ENCODE results near the gene TMTC4.

Gene TMTC4

DNA sequence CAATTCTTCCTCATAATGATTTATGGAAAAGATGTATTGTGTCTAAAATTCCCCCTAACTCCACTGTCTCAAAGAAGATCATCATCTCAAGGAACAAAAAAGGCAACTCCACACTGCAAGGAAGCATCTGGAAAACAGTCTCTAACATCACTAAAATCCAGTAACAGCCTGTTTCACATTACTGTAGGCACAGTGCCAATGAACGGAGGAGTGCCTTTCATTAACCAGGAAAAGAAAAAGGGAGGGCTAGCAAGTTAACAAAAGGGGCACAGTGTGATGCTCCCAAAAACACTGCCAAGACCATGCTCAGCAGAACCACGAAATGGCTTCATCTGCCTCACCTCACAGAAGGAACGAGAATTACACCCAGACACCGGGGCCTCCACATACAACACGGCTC is 8.5 kb downstream of the TMTC4 start:
- no peak for DNase-seq (ENCODE audit: low spot score)

DNA sequence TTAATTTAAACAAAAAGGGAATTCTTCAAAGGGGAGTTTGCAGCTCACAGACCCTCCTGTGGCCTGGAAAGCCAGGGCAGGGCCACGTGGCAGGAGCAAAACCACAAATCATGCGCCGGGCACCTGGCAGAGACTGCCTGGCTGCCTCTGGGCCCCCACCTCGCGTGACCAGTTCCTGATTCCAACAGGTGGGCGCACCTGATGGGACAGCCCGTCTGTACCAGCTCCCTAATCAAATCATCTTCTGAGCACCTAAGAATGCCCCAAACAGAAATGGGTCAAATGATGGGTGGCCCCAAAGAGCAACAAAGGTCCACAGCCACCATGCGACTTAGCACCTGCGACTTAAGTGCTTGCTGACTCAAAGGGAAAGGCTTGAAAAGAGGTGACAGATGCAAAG is 9.2 kb downstream of the TMTC4 start:
- DNase-seq (ENCODE audit: low spot score): no peak

DNA sequence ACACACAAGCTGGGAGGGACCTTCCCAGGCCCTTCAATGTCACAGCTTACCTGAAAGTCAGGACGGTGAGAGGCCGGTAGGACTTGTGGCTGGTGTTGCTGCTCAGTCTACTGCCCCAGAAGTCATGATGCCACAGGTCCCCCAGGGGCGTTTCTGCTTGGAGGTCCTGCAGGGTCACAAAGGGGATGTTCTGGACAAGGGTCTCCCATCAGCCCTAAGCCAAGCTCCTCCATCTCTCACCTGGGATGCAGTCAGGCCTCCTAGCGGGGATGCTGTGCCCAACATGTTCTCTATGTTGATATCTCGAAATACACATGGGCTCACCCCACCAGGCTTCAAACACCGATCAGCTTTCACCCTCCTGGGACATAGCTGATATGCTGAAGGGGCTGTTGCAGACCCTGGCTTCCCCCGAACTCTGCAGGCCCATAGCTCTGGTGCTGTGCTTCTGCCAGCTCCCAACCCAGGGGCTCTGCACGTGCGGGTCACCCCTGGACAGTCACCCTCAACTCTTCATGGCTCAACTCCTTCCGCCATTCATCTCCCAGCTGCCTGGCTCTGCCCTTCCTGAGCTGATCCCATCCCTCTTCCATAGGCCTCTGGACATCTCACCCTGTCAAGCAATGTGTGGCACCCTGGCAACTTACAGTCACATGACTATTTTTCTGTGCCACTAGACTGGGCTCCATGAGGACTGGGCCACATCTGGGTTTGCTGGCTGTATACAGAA is 10.3 kb downstream of the TMTC4 start:
- no peak for DNase-seq (ENCODE audit: low spot score)

DNA sequence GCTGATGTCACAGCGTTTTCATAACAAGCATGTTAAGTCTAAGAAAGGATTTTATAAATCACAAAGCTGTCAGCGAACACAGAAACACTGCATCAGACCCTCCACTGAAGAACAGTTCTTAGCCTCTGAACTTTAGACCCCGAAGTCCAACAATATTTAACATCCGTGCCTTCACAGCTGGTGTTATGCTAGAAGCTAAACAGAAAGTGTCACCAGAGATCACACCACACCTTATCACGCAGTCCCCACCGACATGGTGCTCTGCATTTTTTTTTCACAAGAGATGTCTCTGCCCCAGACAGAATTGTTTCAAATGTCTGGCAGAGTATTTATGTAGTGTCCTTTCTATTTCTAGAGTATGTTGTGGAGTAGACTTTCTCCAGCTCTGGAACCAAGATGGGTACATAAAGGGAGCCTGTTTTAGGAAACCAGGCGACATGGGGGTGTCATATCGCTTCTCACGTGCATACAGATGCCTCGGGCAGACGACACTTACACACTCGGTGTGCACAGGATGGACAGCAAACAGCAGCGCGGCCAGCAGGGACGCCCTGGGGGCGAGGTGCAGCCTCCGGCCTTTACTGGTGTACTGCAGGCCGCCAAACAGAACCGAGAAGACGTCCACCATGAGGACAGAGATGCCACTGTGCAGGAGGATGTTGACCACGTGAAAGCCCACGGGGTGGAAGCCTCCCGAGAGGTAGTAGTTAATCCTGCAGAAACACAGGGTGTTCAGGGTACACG is 12.0 kb downstream of the TMTC4 start:
- no peak for DNase-seq (ENCODE audit: low spot score)

DNA sequence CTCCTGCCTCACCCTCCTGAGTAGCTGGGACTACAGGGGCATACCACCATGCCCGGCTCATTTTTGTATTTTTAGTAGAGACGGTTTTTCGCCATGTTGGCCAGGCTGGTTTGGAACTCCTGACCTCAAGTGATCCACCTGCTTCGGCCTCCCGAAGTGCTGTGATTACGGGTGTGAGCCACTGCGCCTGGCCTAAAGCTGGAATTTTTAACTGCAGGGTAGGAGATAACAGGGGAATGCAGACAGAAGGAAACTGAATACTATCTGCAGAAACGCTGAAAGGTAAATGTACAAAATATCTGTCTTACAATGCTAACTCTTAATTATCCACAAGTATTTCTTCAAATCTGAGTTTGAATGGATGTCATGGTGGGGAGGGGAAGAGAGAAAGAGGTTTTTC is 13.8 kb downstream of the TMTC4 start:
- DNase-seq (ENCODE audit: low spot score): no peak

DNA sequence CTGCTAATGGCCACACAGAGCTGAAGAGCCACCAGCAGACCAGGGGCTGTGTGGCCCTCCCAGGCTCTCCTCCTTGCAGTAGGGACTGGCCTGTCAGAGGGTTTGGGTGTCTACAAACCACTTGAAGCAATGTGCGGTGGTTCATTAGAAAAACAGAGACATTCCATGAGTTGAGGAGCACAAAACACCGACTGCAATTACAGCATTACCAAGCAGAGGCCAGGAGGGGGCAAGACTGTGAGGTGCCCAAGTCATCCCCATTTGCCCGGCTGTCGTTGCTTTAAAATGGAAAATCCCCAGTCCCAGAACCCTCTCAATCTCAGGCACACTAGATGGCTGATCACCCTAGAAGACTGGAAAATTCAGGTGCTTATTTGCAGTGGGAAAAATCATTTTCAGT is 15.0 kb downstream of the TMTC4 start:
- no peak for DNase-seq (ENCODE audit: low spot score)

DNA sequence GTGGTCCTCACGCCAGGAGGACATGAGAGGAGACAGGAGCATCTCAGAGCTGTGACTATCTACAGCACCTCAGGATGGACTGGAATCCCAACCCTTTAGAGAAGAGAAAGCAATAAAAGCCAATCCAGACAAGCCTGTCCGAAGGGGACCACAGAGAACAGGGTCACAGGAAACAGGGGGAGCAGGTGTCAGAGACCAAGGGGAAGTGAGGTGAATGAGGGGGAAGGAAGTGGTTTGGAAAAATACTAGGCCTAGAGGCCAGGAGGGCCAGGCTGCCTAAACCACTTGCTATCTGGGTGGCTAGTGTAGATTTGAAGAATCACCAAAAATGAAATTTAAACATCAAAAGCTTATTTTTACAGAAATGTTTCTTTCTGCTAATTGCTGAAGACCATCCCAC is 16.2 kb downstream of the TMTC4 start:
- no peak for DNase-seq (ENCODE audit: low spot score)

DNA sequence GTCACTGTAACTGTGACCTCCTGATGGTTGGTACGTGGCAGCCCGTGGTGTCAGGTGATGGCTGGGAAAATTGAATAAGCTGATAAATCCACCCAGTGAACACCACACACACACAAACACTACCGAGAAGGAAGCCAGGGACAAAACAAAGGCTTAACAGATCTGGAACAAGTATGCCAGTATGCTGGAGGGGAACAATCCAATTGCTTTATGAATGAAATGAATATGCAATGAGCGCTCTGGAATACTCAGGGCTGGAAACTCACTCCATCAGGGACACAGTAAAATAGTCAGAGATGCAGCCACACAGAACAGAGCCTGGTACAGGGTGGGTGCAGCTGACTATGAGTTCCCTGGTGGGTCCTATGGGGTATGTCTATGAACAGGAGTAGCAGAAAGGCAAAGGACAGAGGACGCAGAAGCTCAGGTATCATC is 16.7 kb downstream of the TMTC4 start:
- DNase-seq (ENCODE audit: low spot score): no peak

DNA sequence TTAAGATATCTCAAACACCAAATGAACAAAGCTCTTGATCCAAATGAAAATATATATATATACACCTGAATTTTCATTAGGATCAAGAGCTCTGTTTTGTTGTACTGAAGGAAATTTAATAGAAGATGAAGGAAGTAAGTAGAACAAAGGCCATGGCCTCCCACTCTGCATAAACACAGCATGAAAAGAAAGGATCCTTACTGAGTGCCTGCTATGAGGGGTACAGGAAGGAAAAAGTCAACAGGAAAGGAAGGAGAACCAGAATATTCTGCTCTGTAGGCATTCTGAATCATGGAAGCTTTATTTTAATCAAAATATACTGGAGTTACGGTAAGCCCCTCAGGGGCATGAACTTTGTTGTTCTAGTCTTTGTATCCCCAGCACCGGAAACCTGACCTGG is 22.1 kb downstream of the TMTC4 start:
- DNase-seq (ENCODE audit: low spot score): no peak

DNA sequence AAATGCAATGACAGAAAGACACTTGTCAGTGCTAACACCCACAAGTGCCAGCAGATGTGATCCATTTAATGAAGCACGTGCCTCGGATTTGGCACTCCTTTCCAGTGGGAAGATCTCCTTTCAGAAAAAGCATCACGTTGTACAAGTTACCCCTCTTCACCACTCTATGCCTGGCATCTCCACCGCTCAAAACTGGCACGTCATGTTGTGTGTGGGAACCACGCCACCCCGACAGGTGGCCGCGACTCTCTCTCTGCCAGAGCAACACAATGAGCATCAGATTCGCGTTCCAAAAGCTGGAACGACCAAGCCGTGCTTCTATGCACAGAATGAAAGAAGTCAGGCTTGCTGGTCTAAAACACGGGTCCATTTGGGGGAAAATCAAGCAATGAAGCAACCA is 24.3 kb downstream of the TMTC4 start:
- DNase-seq (ENCODE audit: low spot score): no peak

DNA sequence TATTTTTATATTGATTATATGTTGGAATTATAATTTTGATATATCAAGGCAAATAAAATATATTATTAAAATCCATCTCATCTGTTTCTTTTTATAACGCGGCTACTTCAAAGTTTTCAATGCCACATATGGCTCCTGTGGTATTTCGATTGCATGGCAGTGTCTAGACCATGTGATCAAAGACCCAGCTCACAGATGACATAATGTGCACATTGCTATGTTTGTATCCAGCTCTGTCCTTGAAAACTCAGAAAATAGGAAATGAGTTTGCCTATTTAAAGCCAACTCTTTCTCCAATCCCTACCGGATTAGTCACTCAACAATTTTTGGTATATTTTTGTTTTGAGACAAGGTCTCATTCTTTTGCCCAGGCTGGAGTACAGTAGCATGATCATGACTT is 26.2 kb downstream of the TMTC4 start:
- peak; percentile 6 for DNase-seq (ENCODE audit: low spot score)

DNA sequence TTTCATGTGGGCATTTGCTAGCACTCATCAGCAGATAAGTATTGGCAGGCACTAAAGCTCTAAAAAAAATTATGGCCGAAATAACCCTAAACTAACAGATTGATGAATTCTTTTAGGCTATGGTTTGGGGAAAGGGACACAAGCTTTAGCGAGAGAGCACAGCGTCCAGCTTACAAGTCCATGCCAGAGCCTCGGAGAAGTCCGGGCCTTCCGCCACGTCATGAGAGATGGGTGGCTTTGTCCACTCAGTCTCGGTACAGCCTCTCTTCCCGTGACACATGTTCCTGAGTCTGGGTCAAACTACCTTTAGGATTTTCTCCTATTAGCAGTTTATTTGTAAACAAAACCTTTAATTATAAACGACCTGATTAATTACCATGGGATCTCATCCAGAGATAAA is 27.7 kb downstream of the TMTC4 start:
- no peak for DNase-seq (ENCODE audit: low spot score)

DNA sequence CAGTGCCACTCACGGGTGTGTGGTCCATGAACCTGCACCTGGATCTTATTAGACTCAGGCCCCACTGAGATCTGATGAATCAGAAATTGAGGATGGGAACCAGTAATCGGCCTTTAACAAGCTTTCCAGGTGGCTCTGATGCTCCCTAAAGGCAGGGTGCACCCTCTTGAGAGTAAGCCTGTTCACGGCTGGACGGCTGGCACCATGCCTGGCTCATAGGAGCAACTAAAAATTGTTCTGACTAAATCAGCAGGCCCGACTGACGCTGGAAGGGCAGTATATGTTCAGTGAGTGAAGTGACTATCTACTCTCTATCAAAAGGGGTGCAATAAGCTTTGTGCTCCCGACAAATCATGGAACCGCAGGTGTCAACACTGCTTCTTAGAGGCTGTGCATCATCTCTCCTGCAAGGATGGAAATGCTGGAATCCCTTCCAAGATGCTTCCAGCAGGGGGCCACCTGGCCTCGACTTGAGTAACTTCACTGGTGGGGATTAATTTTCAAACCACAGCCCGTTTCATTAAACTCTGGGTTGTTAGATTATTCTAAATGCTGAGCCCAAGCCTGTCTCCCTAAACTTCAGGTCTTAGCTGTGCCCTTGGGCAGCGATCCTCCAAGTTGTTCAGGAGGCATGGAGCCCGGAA is 28.4 kb downstream of the TMTC4 start:
- DNase-seq (ENCODE audit: low spot score): peak; percentile 43

DNA sequence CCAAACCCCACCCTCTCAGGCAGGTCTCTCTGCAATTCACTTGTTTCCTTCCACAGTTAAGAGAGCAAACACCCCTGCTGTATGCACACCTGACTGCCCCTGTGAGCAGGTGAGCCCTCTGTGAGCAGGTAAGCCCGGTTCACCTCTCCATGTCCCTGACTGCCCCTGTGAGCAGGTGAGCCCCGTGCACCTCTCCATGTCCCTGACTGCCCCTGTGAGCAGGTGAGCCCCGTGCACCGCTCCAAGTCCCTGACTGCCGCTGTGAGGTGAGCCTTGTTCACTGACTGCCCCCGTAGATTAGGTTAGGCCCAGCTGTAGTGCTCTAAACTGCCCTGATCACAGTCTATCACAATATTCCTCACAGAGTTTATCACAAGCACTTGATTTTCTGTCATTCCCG is 29.2 kb downstream of the TMTC4 start:
- DNase-seq (ENCODE audit: low spot score): no peak

DNA sequence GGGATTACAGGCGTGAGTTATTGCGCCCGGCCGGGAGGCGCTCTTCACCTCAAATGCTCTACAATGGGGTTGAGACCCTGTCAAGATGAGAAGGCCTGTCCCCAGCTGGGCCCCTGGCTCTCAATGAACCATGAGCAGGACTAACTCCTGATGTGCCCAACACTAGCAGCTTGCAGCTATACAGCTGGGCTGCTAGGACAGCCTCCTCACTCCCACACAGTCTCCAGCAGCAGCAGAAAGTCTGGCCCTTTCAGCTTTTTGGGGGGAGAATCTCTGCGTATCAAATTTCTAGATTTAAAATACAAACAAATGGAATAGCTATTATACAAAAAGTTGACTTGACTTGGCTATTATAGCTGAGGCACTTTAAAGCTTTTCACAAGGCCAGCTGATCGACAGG is 30.2 kb downstream of the TMTC4 start:
- DNase-seq (ENCODE audit: low spot score): no peak

DNA sequence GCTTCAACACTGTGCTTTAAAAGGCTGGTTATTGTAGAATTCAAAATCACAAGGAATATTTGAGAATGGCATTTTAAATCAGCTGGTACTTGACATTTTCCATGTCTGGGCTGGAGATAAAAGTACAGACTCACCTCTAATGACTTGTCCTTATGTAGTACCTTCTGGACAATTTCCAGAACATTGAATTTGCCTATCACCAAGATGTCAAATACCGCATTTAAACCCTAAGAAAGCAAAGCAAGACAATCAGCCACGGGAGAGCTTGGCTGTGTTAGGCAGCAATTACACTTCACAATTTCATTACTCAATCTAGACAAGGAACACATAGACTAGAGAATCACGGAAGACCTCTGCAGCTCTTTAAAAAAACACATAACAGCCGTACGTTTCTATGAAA is 36.8 kb downstream of the TMTC4 start:
- no peak for DNase-seq (ENCODE audit: low spot score)

DNA sequence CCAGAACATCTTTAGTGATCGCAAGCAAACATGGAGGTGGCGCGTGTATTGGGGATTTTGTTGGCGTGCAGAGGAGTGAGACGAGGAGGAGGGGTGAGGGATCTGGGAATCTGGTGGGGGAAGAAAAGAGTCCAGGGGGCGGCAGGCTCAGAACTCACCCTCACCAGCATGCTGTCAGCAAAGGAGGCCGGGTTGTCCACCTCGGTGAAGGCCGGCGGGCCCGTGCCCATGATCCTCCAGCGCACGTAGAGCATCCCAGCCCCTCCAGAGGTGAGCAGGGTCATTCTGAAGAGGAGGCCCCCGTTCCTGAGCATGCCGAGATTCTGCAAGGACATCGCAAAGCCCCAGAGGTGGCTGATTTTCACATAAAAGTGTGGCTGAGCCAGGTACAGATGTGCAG is 37.2 kb downstream of the TMTC4 start:
- no peak for DNase-seq (ENCODE audit: low spot score)

DNA sequence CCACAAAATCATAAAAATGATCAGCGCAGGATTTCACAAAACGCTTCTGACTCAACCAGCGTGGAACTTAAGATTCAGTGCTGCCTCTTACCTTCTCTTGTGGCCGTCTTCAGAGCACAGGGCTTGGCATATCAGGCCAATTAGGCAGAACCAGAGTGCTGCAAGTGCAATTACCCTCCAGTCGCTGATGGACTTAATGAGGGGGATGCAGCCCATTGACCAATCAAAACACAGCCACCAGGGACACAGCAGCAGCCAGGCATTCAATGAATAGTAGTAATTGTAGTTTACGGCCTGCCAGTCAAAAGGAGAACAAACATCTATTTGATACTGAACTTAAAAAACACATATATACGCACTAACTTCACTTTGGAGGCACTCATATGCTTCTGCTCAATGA is 38.2 kb downstream of the TMTC4 start:
- no peak for DNase-seq (ENCODE audit: low spot score)

DNA sequence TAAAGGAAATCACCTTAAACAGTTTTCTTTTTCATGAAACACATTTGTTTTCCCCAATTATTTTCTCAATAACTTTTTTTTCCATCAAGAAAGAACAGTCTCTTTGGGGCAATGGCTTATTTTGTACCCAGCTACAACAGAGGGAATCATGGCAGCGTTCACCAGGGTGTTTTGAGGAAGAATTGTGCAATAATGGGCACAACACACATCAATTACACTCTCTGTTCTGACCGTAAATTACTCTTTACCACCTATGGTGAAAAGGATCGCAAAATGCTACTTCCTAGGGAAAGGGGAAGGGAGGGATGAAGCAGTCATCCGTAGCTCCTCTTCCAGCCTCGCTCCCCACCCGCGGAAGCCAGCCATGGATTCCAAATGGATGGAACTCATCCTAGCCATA is 38.6 kb downstream of the TMTC4 start:
- no peak for DNase-seq (ENCODE audit: low spot score)

DNA sequence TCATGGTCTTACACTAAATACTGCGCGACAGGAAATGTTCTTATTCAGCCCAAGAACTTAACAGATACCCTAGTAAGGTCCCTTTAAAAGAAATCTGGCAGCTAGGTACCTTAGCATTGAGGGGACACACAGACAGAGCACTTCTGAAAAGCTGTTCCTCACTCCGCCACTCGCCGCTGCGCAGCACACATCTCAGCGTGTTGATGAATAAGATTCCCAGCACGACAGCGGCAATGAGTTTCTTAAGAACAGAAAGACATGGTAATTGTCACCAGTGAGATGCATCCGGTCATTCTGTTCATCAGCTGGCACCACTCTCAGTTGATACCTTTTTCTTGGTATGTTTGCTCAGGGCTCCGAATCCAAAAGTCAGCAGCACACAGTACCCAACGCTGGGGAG is 39.9 kb downstream of the TMTC4 start:
- no peak for DNase-seq (ENCODE audit: low spot score)

DNA sequence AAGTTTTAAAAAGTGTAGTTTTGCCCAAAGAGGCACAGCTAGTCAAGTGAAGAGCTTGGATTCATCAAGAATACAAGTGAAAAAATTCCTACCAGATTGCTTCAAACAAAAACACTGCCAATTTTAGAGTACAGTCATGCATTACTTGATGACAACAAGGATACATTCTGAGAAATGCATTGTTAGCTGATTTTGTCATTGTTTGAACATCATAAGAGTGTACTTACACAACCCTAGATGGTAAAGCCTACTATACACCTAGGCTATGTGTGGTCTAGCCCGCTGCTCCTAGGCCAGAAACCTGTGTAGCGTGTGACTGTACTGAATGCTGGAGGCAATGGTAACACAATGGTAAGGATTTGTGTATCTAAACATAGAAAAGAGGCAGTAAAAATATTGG is 41.1 kb downstream of the TMTC4 start:
- DNase-seq (ENCODE audit: low spot score): peak; percentile 78

DNA sequence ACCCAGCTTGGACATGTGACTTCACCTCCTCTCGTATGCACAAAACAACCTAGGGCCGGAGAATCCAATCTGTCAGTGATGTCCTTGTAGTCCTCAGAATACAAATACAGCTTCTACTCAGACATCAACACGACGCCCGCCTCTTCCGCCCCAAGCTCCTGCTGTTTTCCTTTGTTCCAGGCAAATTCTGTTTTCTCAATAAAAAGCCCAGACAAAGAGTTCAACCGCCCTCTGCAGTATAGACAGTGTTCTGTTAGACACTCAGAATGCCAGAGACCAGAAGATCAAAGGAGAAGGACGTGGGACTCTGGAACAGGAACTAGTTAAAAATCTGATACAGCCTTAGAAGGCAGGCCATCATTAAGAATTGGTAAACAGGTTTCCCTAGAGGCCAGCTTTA is 44.0 kb downstream of the TMTC4 start:
- no peak for DNase-seq (ENCODE audit: low spot score)

DNA sequence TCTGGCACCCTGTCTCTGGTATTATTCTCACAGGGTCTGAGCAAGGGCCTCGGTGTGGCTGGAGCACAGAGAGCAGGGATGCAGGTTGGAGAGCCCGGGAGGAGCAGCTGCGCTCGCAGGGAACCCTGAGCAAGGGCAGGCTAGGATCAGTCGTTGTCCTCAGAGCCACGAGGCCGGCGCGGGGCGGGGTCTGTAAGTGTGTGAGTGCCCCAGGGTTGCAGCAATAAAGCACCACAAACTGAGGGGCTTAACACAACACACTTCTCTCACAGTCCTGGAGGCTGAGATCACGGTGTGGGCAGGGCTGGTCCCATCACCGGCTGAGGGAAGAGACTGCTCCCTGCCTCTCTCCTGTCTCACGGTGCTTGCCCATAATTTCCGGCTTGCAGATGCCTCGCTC is 47.5 kb downstream of the TMTC4 start:
- DNase-seq (ENCODE audit: low spot score): no peak
